WTC11 (cell line): ENCODE measurements around the gene MEGF9. TPM values are rescaled to one million over a fixed set of nuclear protein-coding genes. Genes with fewer than 3 reads are reported as not detected.

ENCODE experiments used
- ATAC-seq: fragments of 200-7000 bp; cut with Tn5 transposase; 2 replicates; pipeline ENCODE4 v1.10.0; 2021; ENCODE audit warnings: mild to moderate bottlenecking, moderate library complexity
- CTCF ChIA-PET: fragments of 300-600 bp; sonication (Branson Sonifier 250); formaldehyde crosslinking; loops from one replicate; lab custom pipeline; 2021; ENCODE audit warnings: antibody characterized with exemption; lab: Charles Lee
- POLR2A ChIA-PET: fragments of 350-600 bp; sonication (Branson Sonifier 250); formaldehyde crosslinking; loops from one replicate; lab custom pipeline; 2021; ENCODE audit warnings: antibody characterized with exemption; lab: Charles Lee
- DNase-seq: peaks from one replicate; pipeline ENCODE4 v3.0.0; 2021; ENCODE audit warnings: low spot score
- H3K27ac Mint-ChIP-seq: 2 replicates; pipeline ENCODE4 v1.8.0; 2021; ENCODE audit warnings: mixed read lengths
- H3K27me3 Mint-ChIP-seq: 2 replicates; pipeline ENCODE4 v1.8.0; 2021; ENCODE audit warnings: low read depth, mild to moderate bottlenecking, moderate library complexity, mixed read lengths
- H3K36me3 Mint-ChIP-seq: 2 replicates; pipeline ENCODE4 v1.8.0; 2021; ENCODE audit warnings: mixed read lengths
- H3K4me1 Mint-ChIP-seq: 2 replicates; pipeline ENCODE4 v1.8.0; 2022; ENCODE audit warnings: mixed read lengths
- H3K4me3 Mint-ChIP-seq: 2 replicates; pipeline ENCODE4 v1.8.0; 2021; ENCODE audit warnings: mild to moderate bottlenecking, moderate library complexity, mixed read lengths
- H3K9me3 Mint-ChIP-seq: 2 replicates; pipeline ENCODE4 v1.8.0; 2021; ENCODE audit warnings: mixed read lengths
- CREB1 ChIP-seq: sonication (generic); formaldehyde crosslinking; IDR thresholded peaks from 2 replicates; pipeline ENCODE4 v1.8.0; 2023; ENCODE audit warnings: mild to moderate bottlenecking, missing genetic modification reagents
- CREM ChIP-seq: sonication (generic); formaldehyde crosslinking; IDR thresholded peaks from 2 replicates; pipeline ENCODE4 v1.8.1; 2022; ENCODE audit warnings: mild to moderate bottlenecking, missing genetic modification reagents, moderate library complexity
- GTF2I ChIP-seq: fragments of 250-450 bp; sonication (Bioruptor Pico); conservative IDR thresholded peaks from 2 replicates; pipeline ENCODE4 v1.4.0; 2021; ENCODE audit warnings: mild to moderate bottlenecking
- MXD4 ChIP-seq: fragments of 250-450 bp; sonication (Bioruptor Pico); IDR thresholded peaks from 2 replicates; pipeline ENCODE4 v1.8.0; 2021; ENCODE audit warnings: mild to moderate bottlenecking, moderate library complexity, borderline replicate concordance
- OVOL2 ChIP-seq: fragments of 250-450 bp; sonication (Bioruptor Pico); IDR thresholded peaks from 2 replicates; pipeline ENCODE4 v1.9.0; 2021; ENCODE audit warnings: mild to moderate bottlenecking, borderline replicate concordance
- RORB ChIP-seq: fragments of 250-450 bp; sonication (Bioruptor Pico); IDR thresholded peaks from 2 replicates; pipeline ENCODE4 v1.9.0; 2021; ENCODE audit warnings: mild to moderate bottlenecking
- SMAD4 ChIP-seq: sonication (generic); formaldehyde crosslinking; IDR thresholded peaks from 2 replicates; pipeline ENCODE4 v1.8.0; 2022; ENCODE audit warnings: mild to moderate bottlenecking, missing genetic modification reagents
- SOX15 ChIP-seq: fragments of 250-450 bp; sonication (Bioruptor Pico); IDR thresholded peaks from 2 replicates; pipeline ENCODE4 v1.9.0; 2021; ENCODE audit warnings: mild to moderate bottlenecking
- TEAD1 ChIP-seq: sonication (generic); formaldehyde crosslinking; IDR thresholded peaks from 2 replicates; pipeline ENCODE4 v1.8.0; 2022; ENCODE audit warnings: mild to moderate bottlenecking, missing genetic modification reagents
- ZNF219 ChIP-seq: sonication (generic); formaldehyde crosslinking; IDR thresholded peaks from 2 replicates; pipeline ENCODE4 v1.8.0; 2023; ENCODE audit warnings: missing genetic modification reagents, mild to moderate bottlenecking, borderline replicate concordance
- total RNA-seq: library from RNA; stranded (reverse); gene quantifications from 3 replicates; pipeline ENCODE4 v1.2.3, GENCODE V29; 2021
- TF ChIP-seq, protein P1 (sequence below): sonication (generic); formaldehyde crosslinking; IDR thresholded peaks from 2 replicates; pipeline ENCODE4 v1.8.0; 2023; ENCODE audit warnings: mild to moderate bottlenecking, missing genetic modification reagents
- TF ChIP-seq, protein P2 (sequence below): sonication (generic); formaldehyde crosslinking; IDR thresholded peaks from 2 replicates; pipeline ENCODE4 v1.8.0; 2023; ENCODE audit warnings: missing genetic modification reagents
- TF ChIP-seq, protein P3 (sequence below): sonication (generic); formaldehyde crosslinking; IDR thresholded peaks from 2 replicates; pipeline ENCODE4 v1.8.1; 2022; ENCODE audit warnings: missing genetic modification reagents, borderline replicate concordance
- TF ChIP-seq, protein P4 (sequence below): sonication (generic); formaldehyde crosslinking; IDR thresholded peaks from 2 replicates; pipeline ENCODE4 v1.8.1; 2023; ENCODE audit warnings: mild to moderate bottlenecking, missing genetic modification reagents, borderline replicate concordance
- TF ChIP-seq, protein P5 (sequence below): sonication (generic); formaldehyde crosslinking; IDR thresholded peaks from 2 replicates; pipeline ENCODE4 v1.8.1; 2023; ENCODE audit warnings: mild to moderate bottlenecking, moderate library complexity, missing genetic modification reagents
- TF ChIP-seq, protein P6 (sequence below): fragments of 250-450 bp; sonication (Bioruptor Pico); IDR thresholded peaks from 2 replicates; pipeline ENCODE4 v1.8.0; 2021; ENCODE audit warnings: mild to moderate bottlenecking
- TF ChIP-seq, protein P7 (sequence below): fragments of 200-600 bp; IDR thresholded peaks from 2 replicates; pipeline ENCODE4 v1.8.0; 2022; ENCODE audit warnings: antibody characterized with exemption

The MEGF9 gene
- total RNA-seq, 1 experiment from 2014 or later, result 0.92 TPM

DNA sequence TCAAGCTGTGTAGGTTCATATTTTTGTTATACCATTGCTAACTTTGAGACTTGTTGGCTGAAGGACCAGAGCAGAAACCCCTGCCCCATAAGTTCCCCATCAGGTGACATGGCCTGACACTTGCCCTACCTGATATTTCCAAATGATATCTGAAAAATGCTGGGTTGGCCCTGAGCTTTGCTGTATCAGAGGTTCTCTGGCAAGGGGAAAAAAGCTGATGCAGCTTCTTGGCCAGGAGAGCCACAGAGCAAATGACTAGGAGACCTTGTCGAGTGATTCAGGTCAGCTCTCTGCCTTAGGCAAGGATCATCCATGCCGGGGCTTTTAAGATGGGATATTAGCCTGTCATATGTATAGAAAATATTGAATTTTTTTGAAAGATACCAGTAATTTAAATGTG, 2.9 kb upstream of the MEGF9 start:
- ATAC-seq, result no peak
- H3K4me1 Mint-ChIP-seq, result peaks cover 15% of the 10 kb centered on the region
- CTCF ChIA-PET, result interaction anchor here (1.2 to 5.4 kb wide), 2 partner anchors 9 to 14 kb away, joined by 3 to 46 read pairs; no protein-coding TSS in a partner anchor

DNA sequence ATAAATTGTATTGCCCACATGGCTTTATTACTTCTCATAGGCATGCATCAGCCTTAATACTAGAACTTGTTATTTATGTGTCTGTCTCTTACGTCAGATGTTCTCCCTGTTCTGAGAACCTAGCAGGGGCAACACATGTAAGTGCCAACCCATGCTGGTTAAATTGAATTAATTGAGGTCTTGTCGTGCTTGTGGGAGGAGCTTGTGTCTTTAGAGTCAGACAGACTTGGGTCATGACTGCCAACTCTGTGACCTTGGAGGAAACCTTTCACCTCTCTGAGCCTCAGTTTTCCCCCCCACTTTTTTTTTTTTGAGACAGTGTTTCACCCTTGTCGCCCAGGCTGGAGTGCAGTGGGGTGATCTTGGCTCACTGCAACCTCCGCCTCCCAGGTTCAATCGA, 2.2 kb upstream of the MEGF9 start:
- Mint-ChIP-seq H3K27ac (no peak overlapping the region), H3K4me1 (peaks cover 15% of the 10 kb centered on the region), H3K27me3 (peaks cover 31% of the 10 kb centered on the region)
- POLR2A ChIA-PET, result no interaction called here
- no peak for ATAC-seq
- TF ChIP-seq RORB (CRISPR knock-in tag) (no peak), CREB1 (CRISPR knock-in tag) (no peak), TEAD1 (no peak), CREM (CRISPR knock-in tag) (no peak), SOX15 (CRISPR knock-in tag) (no peak), MXD4 (CRISPR knock-in tag) (no peak), GTF2I (no peak), ZNF219 (CRISPR knock-in tag) (no peak)
- TF ChIP-seq, protein P1, sequence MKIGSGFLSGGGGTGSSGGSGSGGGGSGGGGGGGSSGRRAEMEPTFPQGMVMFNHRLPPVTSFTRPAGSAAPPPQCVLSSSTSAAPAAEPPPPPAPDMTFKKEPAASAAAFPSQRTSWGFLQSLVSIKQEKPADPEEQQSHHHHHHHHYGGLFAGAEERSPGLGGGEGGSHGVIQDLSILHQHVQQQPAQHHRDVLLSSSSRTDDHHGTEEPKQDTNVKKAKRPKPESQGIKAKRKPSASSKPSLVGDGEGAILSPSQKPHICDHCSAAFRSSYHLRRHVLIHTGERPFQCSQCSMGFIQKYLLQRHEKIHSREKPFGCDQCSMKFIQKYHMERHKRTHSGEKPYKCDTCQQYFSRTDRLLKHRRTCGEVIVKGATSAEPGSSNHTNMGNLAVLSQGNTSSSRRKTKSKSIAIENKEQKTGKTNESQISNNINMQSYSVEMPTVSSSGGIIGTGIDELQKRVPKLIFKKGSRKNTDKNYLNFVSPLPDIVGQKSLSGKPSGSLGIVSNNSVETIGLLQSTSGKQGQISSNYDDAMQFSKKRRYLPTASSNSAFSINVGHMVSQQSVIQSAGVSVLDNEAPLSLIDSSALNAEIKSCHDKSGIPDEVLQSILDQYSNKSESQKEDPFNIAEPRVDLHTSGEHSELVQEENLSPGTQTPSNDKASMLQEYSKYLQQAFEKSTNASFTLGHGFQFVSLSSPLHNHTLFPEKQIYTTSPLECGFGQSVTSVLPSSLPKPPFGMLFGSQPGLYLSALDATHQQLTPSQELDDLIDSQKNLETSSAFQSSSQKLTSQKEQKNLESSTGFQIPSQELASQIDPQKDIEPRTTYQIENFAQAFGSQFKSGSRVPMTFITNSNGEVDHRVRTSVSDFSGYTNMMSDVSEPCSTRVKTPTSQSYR, result no peak
- TF ChIP-seq, all 79 proteins: peak for 0
- CTCF ChIA-PET, result interaction anchor here (0.5 to 5.4 kb wide), 3 partner anchors 10 to 117 kb away, joined by 3 to 46 read pairs (median 5); no protein-coding TSS in a partner anchor
- DNase-seq, result no peak
- H3K9me3 Mint-ChIP-seq, result no peaks in the 10 kb centered on the region
- no peak overlapping the region for H3K4me3 Mint-ChIP-seq
- H3K36me3 Mint-ChIP-seq, result no peaks in the 10 kb centered on the region

More for the DNA sequence above, 2.9 kb upstream of the MEGF9 start:
- POLR2A ChIA-PET, result no interaction called here
- H3K27me3 Mint-ChIP-seq, result peaks cover 24% of the 10 kb centered on the region
- no peak overlapping the region for H3K27ac Mint-ChIP-seq
- no peak for DNase-seq
- H3K4me3 Mint-ChIP-seq, result no peak overlapping the region
- TF ChIP-seq, protein P2, sequence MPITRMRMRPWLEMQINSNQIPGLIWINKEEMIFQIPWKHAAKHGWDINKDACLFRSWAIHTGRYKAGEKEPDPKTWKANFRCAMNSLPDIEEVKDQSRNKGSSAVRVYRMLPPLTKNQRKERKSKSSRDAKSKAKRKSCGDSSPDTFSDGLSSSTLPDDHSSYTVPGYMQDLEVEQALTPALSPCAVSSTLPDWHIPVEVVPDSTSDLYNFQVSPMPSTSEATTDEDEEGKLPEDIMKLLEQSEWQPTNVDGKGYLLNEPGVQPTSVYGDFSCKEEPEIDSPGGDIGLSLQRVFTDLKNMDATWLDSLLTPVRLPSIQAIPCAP, result no peak
- TF ChIP-seq, protein P3, sequence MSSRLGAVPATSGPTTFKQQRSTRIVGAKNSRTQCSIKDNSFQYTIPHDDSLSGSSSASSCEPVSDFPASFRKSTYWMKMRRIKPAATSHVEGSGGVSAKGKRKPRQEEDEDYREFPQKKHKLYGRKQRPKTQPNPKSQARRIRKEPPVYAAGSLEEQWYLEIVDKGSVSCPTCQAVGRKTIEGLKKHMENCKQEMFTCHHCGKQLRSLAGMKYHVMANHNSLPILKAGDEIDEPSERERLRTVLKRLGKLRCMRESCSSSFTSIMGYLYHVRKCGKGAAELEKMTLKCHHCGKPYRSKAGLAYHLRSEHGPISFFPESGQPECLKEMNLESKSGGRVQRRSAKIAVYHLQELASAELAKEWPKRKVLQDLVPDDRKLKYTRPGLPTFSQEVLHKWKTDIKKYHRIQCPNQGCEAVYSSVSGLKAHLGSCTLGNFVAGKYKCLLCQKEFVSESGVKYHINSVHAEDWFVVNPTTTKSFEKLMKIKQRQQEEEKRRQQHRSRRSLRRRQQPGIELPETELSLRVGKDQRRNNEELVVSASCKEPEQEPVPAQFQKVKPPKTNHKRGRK (CRISPR knock-in tag), result no peak
- TF ChIP-seq GTF2I (no peak), SMAD4 (CRISPR knock-in tag) (no peak), OVOL2 (CRISPR knock-in tag) (no peak)
- TF ChIP-seq, protein P4, sequence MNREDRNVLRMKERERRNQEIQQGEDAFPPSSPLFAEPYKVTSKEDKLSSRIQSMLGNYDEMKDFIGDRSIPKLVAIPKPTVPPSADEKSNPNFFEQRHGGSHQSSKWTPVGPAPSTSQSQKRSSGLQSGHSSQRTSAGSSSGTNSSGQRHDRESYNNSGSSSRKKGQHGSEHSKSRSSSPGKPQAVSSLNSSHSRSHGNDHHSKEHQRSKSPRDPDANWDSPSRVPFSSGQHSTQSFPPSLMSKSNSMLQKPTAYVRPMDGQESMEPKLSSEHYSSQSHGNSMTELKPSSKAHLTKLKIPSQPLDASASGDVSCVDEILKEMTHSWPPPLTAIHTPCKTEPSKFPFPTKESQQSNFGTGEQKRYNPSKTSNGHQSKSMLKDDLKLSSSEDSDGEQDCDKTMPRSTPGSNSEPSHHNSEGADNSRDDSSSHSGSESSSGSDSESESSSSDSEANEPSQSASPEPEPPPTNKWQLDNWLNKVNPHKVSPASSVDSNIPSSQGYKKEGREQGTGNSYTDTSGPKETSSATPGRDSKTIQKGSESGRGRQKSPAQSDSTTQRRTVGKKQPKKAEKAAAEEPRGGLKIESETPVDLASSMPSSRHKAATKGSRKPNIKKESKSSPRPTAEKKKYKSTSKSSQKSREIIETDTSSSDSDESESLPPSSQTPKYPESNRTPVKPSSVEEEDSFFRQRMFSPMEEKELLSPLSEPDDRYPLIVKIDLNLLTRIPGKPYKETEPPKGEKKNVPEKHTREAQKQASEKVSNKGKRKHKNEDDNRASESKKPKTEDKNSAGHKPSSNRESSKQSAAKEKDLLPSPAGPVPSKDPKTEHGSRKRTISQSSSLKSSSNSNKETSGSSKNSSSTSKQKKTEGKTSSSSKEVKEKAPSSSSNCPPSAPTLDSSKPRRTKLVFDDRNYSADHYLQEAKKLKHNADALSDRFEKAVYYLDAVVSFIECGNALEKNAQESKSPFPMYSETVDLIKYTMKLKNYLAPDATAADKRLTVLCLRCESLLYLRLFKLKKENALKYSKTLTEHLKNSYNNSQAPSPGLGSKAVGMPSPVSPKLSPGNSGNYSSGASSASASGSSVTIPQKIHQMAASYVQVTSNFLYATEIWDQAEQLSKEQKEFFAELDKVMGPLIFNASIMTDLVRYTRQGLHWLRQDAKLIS, result no peak
- TF ChIP-seq, protein P5, sequence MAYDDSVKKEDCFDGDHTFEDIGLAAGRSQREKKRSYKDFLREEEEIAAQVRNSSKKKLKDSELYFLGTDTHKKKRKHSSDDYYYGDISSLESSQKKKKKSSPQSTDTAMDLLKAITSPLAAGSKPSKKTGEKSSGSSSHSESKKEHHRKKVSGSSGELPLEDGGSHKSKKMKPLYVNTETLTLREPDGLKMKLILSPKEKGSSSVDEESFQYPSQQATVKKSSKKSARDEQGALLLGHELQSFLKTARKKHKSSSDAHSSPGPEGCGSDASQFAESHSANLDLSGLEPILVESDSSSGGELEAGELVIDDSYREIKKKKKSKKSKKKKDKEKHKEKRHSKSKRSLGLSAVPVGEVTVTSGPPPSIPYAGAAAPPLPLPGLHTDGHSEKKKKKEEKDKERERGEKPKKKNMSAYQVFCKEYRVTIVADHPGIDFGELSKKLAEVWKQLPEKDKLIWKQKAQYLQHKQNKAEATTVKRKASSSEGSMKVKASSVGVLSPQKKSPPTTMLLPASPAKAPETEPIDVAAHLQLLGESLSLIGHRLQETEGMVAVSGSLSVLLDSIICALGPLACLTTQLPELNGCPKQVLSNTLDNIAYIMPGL, result no peak
- TF ChIP-seq, protein P6, sequence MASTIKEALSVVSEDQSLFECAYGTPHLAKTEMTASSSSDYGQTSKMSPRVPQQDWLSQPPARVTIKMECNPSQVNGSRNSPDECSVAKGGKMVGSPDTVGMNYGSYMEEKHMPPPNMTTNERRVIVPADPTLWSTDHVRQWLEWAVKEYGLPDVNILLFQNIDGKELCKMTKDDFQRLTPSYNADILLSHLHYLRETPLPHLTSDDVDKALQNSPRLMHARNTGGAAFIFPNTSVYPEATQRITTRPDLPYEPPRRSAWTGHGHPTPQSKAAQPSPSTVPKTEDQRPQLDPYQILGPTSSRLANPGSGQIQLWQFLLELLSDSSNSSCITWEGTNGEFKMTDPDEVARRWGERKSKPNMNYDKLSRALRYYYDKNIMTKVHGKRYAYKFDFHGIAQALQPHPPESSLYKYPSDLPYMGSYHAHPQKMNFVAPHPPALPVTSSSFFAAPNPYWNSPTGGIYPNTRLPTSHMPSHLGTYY (CRISPR knock-in tag), result no peak
- TF ChIP-seq, protein P7, sequence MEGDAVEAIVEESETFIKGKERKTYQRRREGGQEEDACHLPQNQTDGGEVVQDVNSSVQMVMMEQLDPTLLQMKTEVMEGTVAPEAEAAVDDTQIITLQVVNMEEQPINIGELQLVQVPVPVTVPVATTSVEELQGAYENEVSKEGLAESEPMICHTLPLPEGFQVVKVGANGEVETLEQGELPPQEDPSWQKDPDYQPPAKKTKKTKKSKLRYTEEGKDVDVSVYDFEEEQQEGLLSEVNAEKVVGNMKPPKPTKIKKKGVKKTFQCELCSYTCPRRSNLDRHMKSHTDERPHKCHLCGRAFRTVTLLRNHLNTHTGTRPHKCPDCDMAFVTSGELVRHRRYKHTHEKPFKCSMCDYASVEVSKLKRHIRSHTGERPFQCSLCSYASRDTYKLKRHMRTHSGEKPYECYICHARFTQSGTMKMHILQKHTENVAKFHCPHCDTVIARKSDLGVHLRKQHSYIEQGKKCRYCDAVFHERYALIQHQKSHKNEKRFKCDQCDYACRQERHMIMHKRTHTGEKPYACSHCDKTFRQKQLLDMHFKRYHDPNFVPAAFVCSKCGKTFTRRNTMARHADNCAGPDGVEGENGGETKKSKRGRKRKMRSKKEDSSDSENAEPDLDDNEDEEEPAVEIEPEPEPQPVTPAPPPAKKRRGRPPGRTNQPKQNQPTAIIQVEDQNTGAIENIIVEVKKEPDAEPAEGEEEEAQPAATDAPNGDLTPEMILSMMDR, result no peak
- H3K36me3 Mint-ChIP-seq, result no peaks in the 10 kb centered on the region
- H3K9me3 Mint-ChIP-seq, result no peaks in the 10 kb centered on the region
